ENCODE measurements around the gene LASP1NB.

Gene LASP1NB

GRCh38 chr17:38893607-38894006, 31.8 kb upstream of the LASP1NB start:
- H3K27me3 ChIP-seq (replicated peaks in 1 of 2; ENCODE audit: control insufficient read depth in 2 of 2, extremely low read depth in 1 of 2, insufficient read depth in 2 of 2, low read length in 1 of 2): no peaks in the 10 kb centered on the region
- H3K27ac ChIP-seq (ENCODE audit: low read length): peak overlapping the region; percentile 42
- H3K4me3 ChIP-seq (ENCODE audit: control insufficient read depth in 1 of 2, extremely low read depth in 1 of 2, low read length in 1 of 2): no peak overlapping the region
- Mint-ChIP-seq H3K27ac (peak overlapping the region; percentile 83 to 89), H3K4me1 (peaks cover 70 to 90% (median 86%) of the 10 kb centered on the region in 3 donors), H3K27me3 (no peaks in the 10 kb centered on the region), H3K36me3 (peaks cover 26% of the 10 kb centered on the region), H3K9me3 (no peaks in the 10 kb centered on the region), H3K4me3 (peak overlapping the region in 1 of 3 donors; percentile 64)
- H3K36me3 ChIP-seq (ENCODE audit: control insufficient read depth in 2 of 2, extremely low read depth in 1 of 2, insufficient read depth in 1 of 2, low read length in 1 of 2): peaks cover 10 to 55% of the 10 kb centered on the region in 2 donors
- DNase-seq (peak in 7 of 35 experiments; percentile 22 to 51 (median 27)), ATAC-seq (replicated peaks in 1 of 4) (peak in 2 of 4 experiments; percentile 32 to 33)
- no peaks in the 10 kb centered on the region for H3K9me3 ChIP-seq
- ChIA-PET POLR2A (interaction anchor here in 1 of 2 donors (0.6 to 1.2 kb wide), 2 partner anchors 39 to 306 kb away, joined by 3 to 9 read pairs; partner anchors contain the start of gene RPL19), CTCF (interaction anchor here (0.5 to 1.5 kb wide), 4 partner anchors 22 to 505 kb away, joined by 3 to 4 read pairs (median 4); partner anchors contain the start of gene LASP1NB (in 1 of the 2))
- peaks cover 68 to 94% of the 10 kb centered on the region in 2 experiments for H3K4me1 ChIP-seq (ENCODE audit: control insufficient read depth in 1 of 2, extremely low read depth in 1 of 2, insufficient read depth in 2 of 2, low read length in 2 of 2)
- WGBS (ENCODE audit: insufficient coverage): 13% methylated on average over 4 of the region's 6 CpGs

GRCh38 chr17:38894276-38894675, 31.1 kb upstream of the LASP1NB start:
- H3K4me3 ChIP-seq (ENCODE audit: control insufficient read depth in 1 of 2, extremely low read depth in 1 of 2, low read length in 1 of 2): no peak overlapping the region
- Mint-ChIP-seq H3K27me3 (no peaks in the 10 kb centered on the region), H3K36me3 (peaks cover 21% of the 10 kb centered on the region), H3K4me3 (peak overlapping the region in 1 of 3 donors; percentile 64), H3K9me3 (no peaks in the 10 kb centered on the region), H3K4me1 (peaks cover 70 to 90% (median 86%) of the 10 kb centered on the region in 3 donors), H3K27ac (peak overlapping the region; percentile 83 to 89)
- H3K4me1 ChIP-seq (ENCODE audit: control insufficient read depth in 1 of 2, extremely low read depth in 1 of 2, insufficient read depth in 2 of 2, low read length in 2 of 2): peaks cover 70 to 94% of the 10 kb centered on the region in 2 experiments
- H3K27me3 ChIP-seq (replicated peaks in 1 of 2; ENCODE audit: control insufficient read depth in 2 of 2, extremely low read depth in 1 of 2, insufficient read depth in 2 of 2, low read length in 1 of 2): no peaks in the 10 kb centered on the region
- POLR2A ChIA-PET: interaction anchor here in 1 of 2 donors (1.2 kb wide), 1 partner anchor 40 kb away, joined by 3 read pairs; no protein-coding TSS in a partner anchor
- H3K36me3 ChIP-seq (ENCODE audit: control insufficient read depth in 2 of 2, extremely low read depth in 1 of 2, insufficient read depth in 1 of 2, low read length in 1 of 2): peaks cover 10 to 51% of the 10 kb centered on the region in 2 donors
- 83% methylated on average over 4 of the region's 7 CpGs for WGBS (ENCODE audit: insufficient coverage)
- H3K9me3 ChIP-seq: no peaks in the 10 kb centered on the region
- CTCF ChIA-PET: interaction anchor here in 1 of 2 donors (0.6 to 1.5 kb wide), 3 partner anchors 23 to 271 kb away, joined by 4 to 9 read pairs (median 4); no protein-coding TSS in a partner anchor
- DNase-seq (no peak), ATAC-seq (replicated peaks in 1 of 4) (no peak)
- peak overlapping the region; percentile 42 for H3K27ac ChIP-seq (ENCODE audit: low read length)

- no peaks in the 10 kb centered on the region for H3K27me3 ChIP-seq (replicated peaks in 1 of 2; ENCODE audit: control insufficient read depth in 2 of 2, extremely low read depth in 1 of 2, insufficient read depth in 2 of 2, low read length in 1 of 2)
- WGBS (ENCODE audit: insufficient coverage): 84% methylated on average over 9 of the region's 13 CpGs
- peaks cover 63 to 94% of the 10 kb centered on the region in 2 experiments for H3K4me1 ChIP-seq (ENCODE audit: control insufficient read depth in 1 of 2, extremely low read depth in 1 of 2, insufficient read depth in 2 of 2, low read length in 2 of 2)
- CTCF ChIA-PET: no interaction called here
- Mint-ChIP-seq H3K27ac (peak overlapping the region; percentile 94 to 95), H3K4me3 (no peak overlapping the region), H3K36me3 (peaks cover 15% of the 10 kb centered on the region), H3K9me3 (no peaks in the 10 kb centered on the region), H3K4me1 (peaks cover 66 to 87% (median 83%) of the 10 kb centered on the region in 3 donors), H3K27me3 (no peaks in the 10 kb centered on the region)
- DNase-seq (no peak), ATAC-seq (replicated peaks in 1 of 4) (no peak)
- peaks cover 15 to 51% of the 10 kb centered on the region in 2 donors for H3K36me3 ChIP-seq (ENCODE audit: control insufficient read depth in 2 of 2, extremely low read depth in 1 of 2, insufficient read depth in 1 of 2, low read length in 1 of 2)
- peak overlapping the region; percentile 90 for H3K27ac ChIP-seq (ENCODE audit: low read length)
- no peaks in the 10 kb centered on the region for H3K9me3 ChIP-seq
- POLR2A ChIA-PET: no interaction called here
- H3K4me3 ChIP-seq (ENCODE audit: control insufficient read depth in 1 of 2, extremely low read depth in 1 of 2, low read length in 1 of 2): no peak overlapping the region
Measured at GRCh38 chr17:38896346-38896954, 29.0 kb upstream of the LASP1NB start.

- peak overlapping the region; percentile 90 for H3K27ac ChIP-seq (ENCODE audit: low read length)
- 93% methylated on average over 6 of the region's 6 CpGs for WGBS (ENCODE audit: insufficient coverage)
- H3K9me3 ChIP-seq: no peaks in the 10 kb centered on the region
- H3K4me1 Mint-ChIP-seq: peaks cover 59 to 83% (median 79%) of the 10 kb centered on the region in 3 donors
- no peaks in the 10 kb centered on the region for H3K9me3 Mint-ChIP-seq
- ATAC-seq (replicated peaks in 1 of 4) (no peak), DNase-seq (no peak)
- H3K27me3 ChIP-seq (replicated peaks in 1 of 2; ENCODE audit: control insufficient read depth in 2 of 2, extremely low read depth in 1 of 2, insufficient read depth in 2 of 2, low read length in 1 of 2): no peaks in the 10 kb centered on the region
- peaks cover 11% of the 10 kb centered on the region for H3K36me3 Mint-ChIP-seq
- H3K27ac Mint-ChIP-seq: peak overlapping the region; percentile 94 to 95
- H3K4me1 ChIP-seq (ENCODE audit: control insufficient read depth in 1 of 2, extremely low read depth in 1 of 2, insufficient read depth in 2 of 2, low read length in 2 of 2): peaks cover 57 to 94% of the 10 kb centered on the region in 2 experiments
- H3K4me3 ChIP-seq (ENCODE audit: control insufficient read depth in 1 of 2, extremely low read depth in 1 of 2, low read length in 1 of 2): no peak overlapping the region
- no peaks in the 10 kb centered on the region for H3K27me3 Mint-ChIP-seq
- peaks cover 19 to 45% of the 10 kb centered on the region in 2 donors for H3K36me3 ChIP-seq (ENCODE audit: control insufficient read depth in 2 of 2, extremely low read depth in 1 of 2, insufficient read depth in 1 of 2, low read length in 1 of 2)
- H3K4me3 Mint-ChIP-seq: peak overlapping the region in 1 of 3 donors; percentile 79
- ChIA-PET CTCF (no interaction called here), POLR2A (no interaction called here)
Measured at GRCh38 chr17:38897176-38897575, 28.2 kb upstream of the LASP1NB start.

GRCh38 chr17:38897671-38898290, 27.6 kb upstream of the LASP1NB start:
- no peak for ATAC-seq (replicated peaks in 1 of 4)
- no peaks in the 10 kb centered on the region for H3K9me3 Mint-ChIP-seq
- Histone ChIP-seq H3K27ac (ENCODE audit: low read length) (peak overlapping the region; percentile 90), H3K4me3 (ENCODE audit: control insufficient read depth in 1 of 2, extremely low read depth in 1 of 2, low read length in 1 of 2) (peak overlapping the region; percentile 35 to 39), H3K27me3 (replicated peaks in 1 of 2; ENCODE audit: control insufficient read depth in 2 of 2, extremely low read depth in 1 of 2, insufficient read depth in 2 of 2, low read length in 1 of 2) (no peaks in the 10 kb centered on the region), H3K36me3 (ENCODE audit: control insufficient read depth in 2 of 2, extremely low read depth in 1 of 2, insufficient read depth in 1 of 2, low read length in 1 of 2) (peaks cover 13 to 42% of the 10 kb centered on the region in 2 donors), H3K4me1 (ENCODE audit: control insufficient read depth in 1 of 2, extremely low read depth in 1 of 2, insufficient read depth in 2 of 2, low read length in 2 of 2) (peaks cover 51 to 94% of the 10 kb centered on the region in 2 experiments), H3K9me3 (no peaks in the 10 kb centered on the region)
- CTCF ChIA-PET: no interaction called here
- POLR2A ChIA-PET: interaction anchor here in 1 of 2 donors (0.5 to 1.3 kb wide), 3 partner anchors 14 to 44 kb away, joined by 3 to 5 read pairs (median 3); partner anchors contain the start of genes LASP1 and RPL23
- H3K27ac Mint-ChIP-seq: peak overlapping the region; percentile 94 to 95
- 74% methylated on average over 7 of the region's 12 CpGs for whole genome bisulfite sequencing (ENCODE audit: insufficient coverage)
- peaks cover 52 to 78% (median 75%) of the 10 kb centered on the region in 3 donors for H3K4me1 Mint-ChIP-seq
- DNase-seq: no peak
- H3K36me3 Mint-ChIP-seq: peaks cover 11% of the 10 kb centered on the region
- no peaks in the 10 kb centered on the region for H3K27me3 Mint-ChIP-seq
- peak overlapping the region; percentile 67 to 79 (median 75) for H3K4me3 Mint-ChIP-seq

GRCh38 chr17:38898291-38898679, 27.1 kb upstream of the LASP1NB start:
- H3K4me1 Mint-ChIP-seq: peaks cover 53 to 78% (median 75%) of the 10 kb centered on the region in 3 donors
- no peaks in the 10 kb centered on the region for H3K27me3 Mint-ChIP-seq
- peaks cover 16% of the 10 kb centered on the region for H3K36me3 Mint-ChIP-seq
- Histone ChIP-seq H3K4me3 (ENCODE audit: control insufficient read depth in 1 of 2, extremely low read depth in 1 of 2, low read length in 1 of 2) (peak overlapping the region; percentile 35 to 39), H3K4me1 (ENCODE audit: control insufficient read depth in 1 of 2, extremely low read depth in 1 of 2, insufficient read depth in 2 of 2, low read length in 2 of 2) (peaks cover 46 to 94% of the 10 kb centered on the region in 2 experiments), H3K9me3 (no peaks in the 10 kb centered on the region), H3K36me3 (ENCODE audit: control insufficient read depth in 2 of 2, extremely low read depth in 1 of 2, insufficient read depth in 1 of 2, low read length in 1 of 2) (peaks cover 12 to 42% of the 10 kb centered on the region in 2 donors), H3K27ac (ENCODE audit: low read length) (peak overlapping the region; percentile 90), H3K27me3 (replicated peaks in 1 of 2; ENCODE audit: control insufficient read depth in 2 of 2, extremely low read depth in 1 of 2, insufficient read depth in 2 of 2, low read length in 1 of 2) (no peaks in the 10 kb centered on the region)
- ChIA-PET POLR2A (interaction anchor here (0.6 to 1.3 kb wide), 4 partner anchors 13 to 44 kb away, joined by 3 to 5 read pairs (median 4); partner anchors contain the start of genes LASP1 (in 1 of the 2) and RPL23 (in 1 of the 2)), CTCF (interaction anchor here in 1 of 2 donors (1.6 kb wide), 1 partner anchor 255 kb away, joined by 5 read pairs; no protein-coding TSS in a partner anchor)
- peak overlapping the region; percentile 67 to 79 (median 75) for H3K4me3 Mint-ChIP-seq
- ATAC-seq (replicated peaks in 1 of 4) (peak; percentile 48 to 52 (median 50)), DNase-seq (peak in 3 of 35 experiments; percentile 22 to 59 (median 24))
- H3K27ac Mint-ChIP-seq: peak overlapping the region; percentile 94 to 95
- H3K9me3 Mint-ChIP-seq: no peaks in the 10 kb centered on the region
- WGBS (ENCODE audit: insufficient coverage): 2% methylated on average over 6 of the region's 9 CpGs

Measured in T-cell (primary cell).